RWPE1 (cell line): Measurements from ENCODE around the gene CAPZA3.
"Not testable (repeated sequence)": the region's sequence is repeated elsewhere in the genome, so short reads cannot be mapped to it uniquely, and the experiment has no call there.

Source experiments
- CTCF ChIA-PET: fragments of 350-600 bp; sonication (Branson Sonifier 250); formaldehyde crosslinking; extraction: SDS; loops from one replicate; lab custom pipeline; 2021; lab: Yijun Ruan, JAX
- POLR2A ChIA-PET: fragments of 400-600 bp; formaldehyde crosslinking; extraction: SDS; loops from one replicate; lab custom pipeline; 2020; ENCODE audit warnings: antibody characterized with exemption; ENCODE audit not compliant: low non-redundant PET; lab: Yijun Ruan, JAX
- DNase-seq: peaks from one replicate; pipeline ENCODE4 v3.0.0; 2012; ENCODE audit warnings: low spot score
- H3K27ac ChIP-seq: fragments of 450-650 bp; 2 replicates; pipeline ENCODE4 v1.5.1; 2017
- CTCF ChIP-seq: fragments of 450-650 bp; conservative IDR thresholded peaks from 2 replicates; pipeline ENCODE4 v1.5.1; 2017; ENCODE audit warnings: low read depth, mild to moderate bottlenecking

CAPZA3 gene

GRCh38 chr12:18755341-18755740, 17.4 kb downstream of the CAPZA3 start:
- no peak overlapping the region for H3K27ac ChIP-seq
- POLR2A ChIA-PET: interaction anchor here (0.5 kb wide), 1 partner anchor 89 kb away, joined by 3 read pairs; no protein-coding TSS in a partner anchor
- no peak for DNase-seq
- no peak for TF ChIP-seq CTCF
- CTCF ChIA-PET: interaction anchor here (0.6 kb wide), 2 partner anchors 93 to 276 kb away, joined by 3 read pairs; no protein-coding TSS in a partner anchor

- H3K27ac ChIP-seq, CTCF ChIA-PET, DNase-seq, POLR2A ChIA-PET: not testable (repeated sequence)
These were observed 28.6 kb downstream of the CAPZA3 start for GRCh38 chr12:18766479-18766878.

GRCh38 chr12:18782827-18783226, 44.9 kb downstream of the CAPZA3 start:
- no peak overlapping the region for H3K27ac ChIP-seq
- no peak for DNase-seq
- ChIA-PET CTCF (interaction anchor here (0.5 kb wide), 1 partner anchor 687 kb away, joined by 5 read pairs; no protein-coding TSS in a partner anchor), POLR2A (no interaction called here)
- TF ChIP-seq CTCF: no peak

- H3K27ac ChIP-seq, DNase-seq, POLR2A ChIA-PET: not testable (repeated sequence)
- CTCF ChIA-PET: interaction anchor here (0.6 kb wide), 1 partner anchor 59 kb away, joined by 4 read pairs; no protein-coding TSS in a partner anchor
These were observed 47.5 kb downstream of the CAPZA3 start for GRCh38 chr12:18785465-18785864.
